H1 (cell line): ENCODE measurements around the gene GALNTL6. TPM values are rescaled to one million over a fixed set of nuclear protein-coding genes. Genes with fewer than 3 reads are reported as not detected.

Experiments used
- EP300 ChIP-seq, 2 experiments: IDR thresholded peaks; 1 replicate in 1 of 2; 2 replicates in 1 of 2; pipeline ENCODE4 v1.6.1; 2011 to 2012; ENCODE audit warnings: low read depth in 2 of 2, low read length in 2 of 2, mild to moderate bottlenecking in 2 of 2, borderline replicate concordance in 1 of 2, inconsistent platforms in 1 of 2, moderate library complexity in 1 of 2
- HDAC6 ChIP-seq: IDR thresholded peaks from one replicate; pipeline ENCODE4 v1.7.1; 2012; ENCODE audit warnings: low read depth, mild to moderate bottlenecking, inconsistent platforms, low read length, moderate library complexity
- PHF8 ChIP-seq: fragments of 200-600 bp; sonication (generic); conservative IDR thresholded peaks from 2 replicates; pipeline ENCODE4 v1.7.1; 2012; ENCODE audit warnings: low read depth, mild to moderate bottlenecking, inconsistent platforms, low read length, moderate library complexity
- polyA plus RNA-seq, 7 experiments: library from polyadenylated mRNA; depleted of rRNA in 3 of 7; stranded (reverse) in 5 of 7; unstranded in 2 of 7; fragments of >200 nt in 5 of 7; fragments of 200-250 nt in 2 of 7; gene quantifications; 1 replicate in 5 of 7; 2 replicates in 1 of 7; 4 replicates in 1 of 7; pipeline versions ENCODE4 v1.2.1 to v1.2.3, GENCODE V29; 2011 to 2013; ENCODE audit warnings: missing spikeins in 2 of 7, mixed read lengths in 2 of 7
- total RNA-seq: library from RNA; stranded (reverse); fragmentation: NEBNext Ultra II Directional; extraction: Animal tissue kit (Norgen Biotek cat#: 25700); gene quantifications from 2 replicates; pipeline ENCODE4 v1.2.1, GENCODE V29; 2021
- TF ChIP-seq, protein P1 (sequence below): fragments of 300-600 bp; sonication (generic); IDR thresholded peaks from 2 replicates; pipeline ENCODE4 v1.7.1; 2012; ENCODE audit warnings: low read length, moderate library complexity, mild to moderate bottlenecking, inconsistent platforms; ENCODE audit not compliant: insufficient replicate concordance
- TF ChIP-seq, protein P2 (sequence below): IDR thresholded peaks from 2 replicates; pipeline ENCODE4 v1.6.1; 2012; ENCODE audit warnings: low read length, inconsistent platforms
- TF ChIP-seq, protein P3 (sequence below), 3 experiments: IDR thresholded peaks; 1 replicate in 2 of 3; 2 replicates in 1 of 3; pipeline versions ENCODE4 v1.5.1 to v1.6.1; 2011; ENCODE audit warnings: low read length in 3 of 3, mild to moderate bottlenecking in 3 of 3, inconsistent platforms in 2 of 3, low read depth in 1 of 3, moderate library complexity in 1 of 3; ENCODE audit not compliant: insufficient read depth in 1 of 3; ENCODE audit errors: control extremely low read depth in 1 of 3

GALNTL6 gene
- total and polyA plus RNA-seq, 2 of the 8 experiments (the other 6 are each of a cell fraction or from before 2014, with no cell fraction given): 0.03 to 0.32 TPM

DNA sequence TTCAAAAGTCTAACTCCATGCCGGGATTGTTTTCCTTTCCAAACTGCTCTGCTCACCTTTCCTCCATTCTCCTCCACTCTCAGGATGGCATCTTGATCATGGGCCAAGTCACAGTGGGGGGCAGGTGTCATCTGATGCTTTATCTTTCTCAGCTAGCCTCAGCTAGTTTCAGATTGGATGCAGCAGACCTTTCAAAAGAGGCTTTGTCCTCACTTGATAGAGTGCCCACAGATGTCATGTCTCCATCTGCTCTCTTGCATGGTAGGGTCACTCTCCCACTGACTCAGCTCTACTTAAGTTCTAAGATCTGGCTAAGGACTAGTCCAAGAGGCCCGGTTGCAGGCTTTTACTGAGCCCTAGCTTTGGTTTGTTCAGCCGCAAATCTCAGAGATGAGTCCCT is 1013.7 kb downstream of the GALNTL6 start (continued):
- TF ChIP-seq, protein P1, sequence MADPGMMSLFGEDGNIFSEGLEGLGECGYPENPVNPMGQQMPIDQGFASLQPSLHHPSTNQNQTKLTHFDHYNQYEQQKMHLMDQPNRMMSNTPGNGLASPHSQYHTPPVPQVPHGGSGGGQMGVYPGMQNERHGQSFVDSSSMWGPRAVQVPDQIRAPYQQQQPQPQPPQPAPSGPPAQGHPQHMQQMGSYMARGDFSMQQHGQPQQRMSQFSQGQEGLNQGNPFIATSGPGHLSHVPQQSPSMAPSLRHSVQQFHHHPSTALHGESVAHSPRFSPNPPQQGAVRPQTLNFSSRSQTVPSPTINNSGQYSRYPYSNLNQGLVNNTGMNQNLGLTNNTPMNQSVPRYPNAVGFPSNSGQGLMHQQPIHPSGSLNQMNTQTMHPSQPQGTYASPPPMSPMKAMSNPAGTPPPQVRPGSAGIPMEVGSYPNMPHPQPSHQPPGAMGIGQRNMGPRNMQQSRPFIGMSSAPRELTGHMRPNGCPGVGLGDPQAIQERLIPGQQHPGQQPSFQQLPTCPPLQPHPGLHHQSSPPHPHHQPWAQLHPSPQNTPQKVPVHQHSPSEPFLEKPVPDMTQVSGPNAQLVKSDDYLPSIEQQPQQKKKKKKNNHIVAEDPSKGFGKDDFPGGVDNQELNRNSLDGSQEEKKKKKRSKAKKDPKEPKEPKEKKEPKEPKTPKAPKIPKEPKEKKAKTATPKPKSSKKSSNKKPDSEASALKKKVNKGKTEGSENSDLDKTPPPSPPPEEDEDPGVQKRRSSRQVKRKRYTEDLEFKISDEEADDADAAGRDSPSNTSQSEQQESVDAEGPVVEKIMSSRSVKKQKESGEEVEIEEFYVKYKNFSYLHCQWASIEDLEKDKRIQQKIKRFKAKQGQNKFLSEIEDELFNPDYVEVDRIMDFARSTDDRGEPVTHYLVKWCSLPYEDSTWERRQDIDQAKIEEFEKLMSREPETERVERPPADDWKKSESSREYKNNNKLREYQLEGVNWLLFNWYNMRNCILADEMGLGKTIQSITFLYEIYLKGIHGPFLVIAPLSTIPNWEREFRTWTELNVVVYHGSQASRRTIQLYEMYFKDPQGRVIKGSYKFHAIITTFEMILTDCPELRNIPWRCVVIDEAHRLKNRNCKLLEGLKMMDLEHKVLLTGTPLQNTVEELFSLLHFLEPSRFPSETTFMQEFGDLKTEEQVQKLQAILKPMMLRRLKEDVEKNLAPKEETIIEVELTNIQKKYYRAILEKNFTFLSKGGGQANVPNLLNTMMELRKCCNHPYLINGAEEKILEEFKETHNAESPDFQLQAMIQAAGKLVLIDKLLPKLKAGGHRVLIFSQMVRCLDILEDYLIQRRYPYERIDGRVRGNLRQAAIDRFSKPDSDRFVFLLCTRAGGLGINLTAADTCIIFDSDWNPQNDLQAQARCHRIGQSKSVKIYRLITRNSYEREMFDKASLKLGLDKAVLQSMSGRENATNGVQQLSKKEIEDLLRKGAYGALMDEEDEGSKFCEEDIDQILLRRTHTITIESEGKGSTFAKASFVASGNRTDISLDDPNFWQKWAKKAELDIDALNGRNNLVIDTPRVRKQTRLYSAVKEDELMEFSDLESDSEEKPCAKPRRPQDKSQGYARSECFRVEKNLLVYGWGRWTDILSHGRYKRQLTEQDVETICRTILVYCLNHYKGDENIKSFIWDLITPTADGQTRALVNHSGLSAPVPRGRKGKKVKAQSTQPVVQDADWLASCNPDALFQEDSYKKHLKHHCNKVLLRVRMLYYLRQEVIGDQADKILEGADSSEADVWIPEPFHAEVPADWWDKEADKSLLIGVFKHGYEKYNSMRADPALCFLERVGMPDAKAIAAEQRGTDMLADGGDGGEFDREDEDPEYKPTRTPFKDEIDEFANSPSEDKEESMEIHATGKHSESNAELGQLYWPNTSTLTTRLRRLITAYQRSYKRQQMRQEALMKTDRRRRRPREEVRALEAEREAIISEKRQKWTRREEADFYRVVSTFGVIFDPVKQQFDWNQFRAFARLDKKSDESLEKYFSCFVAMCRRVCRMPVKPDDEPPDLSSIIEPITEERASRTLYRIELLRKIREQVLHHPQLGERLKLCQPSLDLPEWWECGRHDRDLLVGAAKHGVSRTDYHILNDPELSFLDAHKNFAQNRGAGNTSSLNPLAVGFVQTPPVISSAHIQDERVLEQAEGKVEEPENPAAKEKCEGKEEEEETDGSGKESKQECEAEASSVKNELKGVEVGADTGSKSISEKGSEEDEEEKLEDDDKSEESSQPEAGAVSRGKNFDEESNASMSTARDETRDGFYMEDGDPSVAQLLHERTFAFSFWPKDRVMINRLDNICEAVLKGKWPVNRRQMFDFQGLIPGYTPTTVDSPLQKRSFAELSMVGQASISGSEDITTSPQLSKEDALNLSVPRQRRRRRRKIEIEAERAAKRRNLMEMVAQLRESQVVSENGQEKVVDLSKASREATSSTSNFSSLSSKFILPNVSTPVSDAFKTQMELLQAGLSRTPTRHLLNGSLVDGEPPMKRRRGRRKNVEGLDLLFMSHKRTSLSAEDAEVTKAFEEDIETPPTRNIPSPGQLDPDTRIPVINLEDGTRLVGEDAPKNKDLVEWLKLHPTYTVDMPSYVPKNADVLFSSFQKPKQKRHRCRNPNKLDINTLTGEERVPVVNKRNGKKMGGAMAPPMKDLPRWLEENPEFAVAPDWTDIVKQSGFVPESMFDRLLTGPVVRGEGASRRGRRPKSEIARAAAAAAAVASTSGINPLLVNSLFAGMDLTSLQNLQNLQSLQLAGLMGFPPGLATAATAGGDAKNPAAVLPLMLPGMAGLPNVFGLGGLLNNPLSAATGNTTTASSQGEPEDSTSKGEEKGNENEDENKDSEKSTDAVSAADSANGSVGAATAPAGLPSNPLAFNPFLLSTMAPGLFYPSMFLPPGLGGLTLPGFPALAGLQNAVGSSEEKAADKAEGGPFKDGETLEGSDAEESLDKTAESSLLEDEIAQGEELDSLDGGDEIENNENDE: no peak
- TF ChIP-seq PHF8: no peak
- TF ChIP-seq, protein P2, sequence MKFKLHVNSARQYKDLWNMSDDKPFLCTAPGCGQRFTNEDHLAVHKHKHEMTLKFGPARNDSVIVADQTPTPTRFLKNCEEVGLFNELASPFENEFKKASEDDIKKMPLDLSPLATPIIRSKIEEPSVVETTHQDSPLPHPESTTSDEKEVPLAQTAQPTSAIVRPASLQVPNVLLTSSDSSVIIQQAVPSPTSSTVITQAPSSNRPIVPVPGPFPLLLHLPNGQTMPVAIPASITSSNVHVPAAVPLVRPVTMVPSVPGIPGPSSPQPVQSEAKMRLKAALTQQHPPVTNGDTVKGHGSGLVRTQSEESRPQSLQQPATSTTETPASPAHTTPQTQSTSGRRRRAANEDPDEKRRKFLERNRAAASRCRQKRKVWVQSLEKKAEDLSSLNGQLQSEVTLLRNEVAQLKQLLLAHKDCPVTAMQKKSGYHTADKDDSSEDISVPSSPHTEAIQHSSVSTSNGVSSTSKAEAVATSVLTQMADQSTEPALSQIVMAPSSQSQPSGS: no peak
- TF ChIP-seq HDAC6: no peak
- no peak for TF ChIP-seq EP300 (IDR thresholded peaks at IDR 0.05; ENCODE audit: borderline replicate concordance in 1 of 2, low read depth in 2 of 2, low read length in 2 of 2)
- TF ChIP-seq, protein P3, sequence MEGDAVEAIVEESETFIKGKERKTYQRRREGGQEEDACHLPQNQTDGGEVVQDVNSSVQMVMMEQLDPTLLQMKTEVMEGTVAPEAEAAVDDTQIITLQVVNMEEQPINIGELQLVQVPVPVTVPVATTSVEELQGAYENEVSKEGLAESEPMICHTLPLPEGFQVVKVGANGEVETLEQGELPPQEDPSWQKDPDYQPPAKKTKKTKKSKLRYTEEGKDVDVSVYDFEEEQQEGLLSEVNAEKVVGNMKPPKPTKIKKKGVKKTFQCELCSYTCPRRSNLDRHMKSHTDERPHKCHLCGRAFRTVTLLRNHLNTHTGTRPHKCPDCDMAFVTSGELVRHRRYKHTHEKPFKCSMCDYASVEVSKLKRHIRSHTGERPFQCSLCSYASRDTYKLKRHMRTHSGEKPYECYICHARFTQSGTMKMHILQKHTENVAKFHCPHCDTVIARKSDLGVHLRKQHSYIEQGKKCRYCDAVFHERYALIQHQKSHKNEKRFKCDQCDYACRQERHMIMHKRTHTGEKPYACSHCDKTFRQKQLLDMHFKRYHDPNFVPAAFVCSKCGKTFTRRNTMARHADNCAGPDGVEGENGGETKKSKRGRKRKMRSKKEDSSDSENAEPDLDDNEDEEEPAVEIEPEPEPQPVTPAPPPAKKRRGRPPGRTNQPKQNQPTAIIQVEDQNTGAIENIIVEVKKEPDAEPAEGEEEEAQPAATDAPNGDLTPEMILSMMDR (IDR thresholded peaks at IDR 0.05; ENCODE audit: control extremely low read depth in 1 of 3, insufficient read depth in 1 of 3, low read depth in 1 of 3, low read length in 3 of 3): no peak
- TF ChIP-seq, all 59 proteins: peak for 0
